Gastrocnemius medialis (tissue), 4 donors: Measurements from ENCODE around the gene DAPP1.

Source experiments
- CTCF ChIP-seq, 5 experiments: fragments of 450-650 bp in 3 of 5; fragments of 200-600 bp in 2 of 5; sonication (generic) in 2 of 5; IDR thresholded peaks in 4 of 5; conservative IDR thresholded peaks in 1 of 5; 1 replicate in 4 of 5; 2 replicates in 1 of 5; pipeline ENCODE4 v1.5.1; 2016 to 2019; ENCODE audit warnings: antibody characterized with exemption in 5 of 5, mild to moderate bottlenecking in 3 of 5, moderate library complexity in 3 of 5
- POLR2A ChIP-seq, 2 donors: fragments of 450-650 bp; IDR thresholded peaks; one replicate each; pipeline ENCODE4 v1.6.1; 2017; ENCODE audit warnings: antibody characterized with exemption in 2 of 2, mild to moderate bottlenecking in 2 of 2, moderate library complexity in 2 of 2

GRCh38 chr4:99861120-99861905 lies 44.7 kb downstream of the DAPP1 start:
- TF ChIP-seq POLR2A (IDR thresholded peaks at IDR 0.05) (no peak), CTCF (IDR thresholded peaks at IDR 0.05 in 4 of 5, conservative IDR thresholded peaks at IDR 0.05 in 1 of 5) (no peak)
